Measurements from ENCODE around the gene SLC25A41.
"Not testable (repeated sequence)": the region's sequence is repeated elsewhere in the genome, so short reads cannot be mapped to it uniquely, and the experiment has no call there.

Gene SLC25A41

DNA sequence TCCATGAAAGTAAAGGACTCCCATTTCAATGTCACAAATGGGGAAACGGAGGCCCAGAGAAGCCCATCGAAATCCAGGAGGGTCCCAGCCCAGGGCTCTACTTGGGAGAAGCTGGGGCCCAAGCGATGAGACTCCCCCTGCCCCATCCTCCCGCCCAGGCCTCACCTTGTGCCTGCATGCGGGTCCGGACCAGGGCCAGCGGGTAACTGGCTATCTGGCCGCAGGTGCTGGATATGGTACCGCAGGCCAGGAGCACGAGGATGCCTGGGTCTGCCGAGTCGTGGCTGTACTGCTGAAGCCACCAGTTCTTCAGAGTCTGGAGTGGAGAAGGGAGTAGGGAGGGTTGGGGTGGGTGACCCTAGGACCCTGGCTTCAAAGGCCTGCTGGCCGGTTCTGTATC, 10.4 kb upstream of the SLC25A41 start:
- no peak overlapping the region for H3K4me3 ChIP-seq (ENCODE audit: low read length)
- no peak for DNase-seq (ENCODE audit: low read depth)
- TF ChIP-seq, protein P1, sequence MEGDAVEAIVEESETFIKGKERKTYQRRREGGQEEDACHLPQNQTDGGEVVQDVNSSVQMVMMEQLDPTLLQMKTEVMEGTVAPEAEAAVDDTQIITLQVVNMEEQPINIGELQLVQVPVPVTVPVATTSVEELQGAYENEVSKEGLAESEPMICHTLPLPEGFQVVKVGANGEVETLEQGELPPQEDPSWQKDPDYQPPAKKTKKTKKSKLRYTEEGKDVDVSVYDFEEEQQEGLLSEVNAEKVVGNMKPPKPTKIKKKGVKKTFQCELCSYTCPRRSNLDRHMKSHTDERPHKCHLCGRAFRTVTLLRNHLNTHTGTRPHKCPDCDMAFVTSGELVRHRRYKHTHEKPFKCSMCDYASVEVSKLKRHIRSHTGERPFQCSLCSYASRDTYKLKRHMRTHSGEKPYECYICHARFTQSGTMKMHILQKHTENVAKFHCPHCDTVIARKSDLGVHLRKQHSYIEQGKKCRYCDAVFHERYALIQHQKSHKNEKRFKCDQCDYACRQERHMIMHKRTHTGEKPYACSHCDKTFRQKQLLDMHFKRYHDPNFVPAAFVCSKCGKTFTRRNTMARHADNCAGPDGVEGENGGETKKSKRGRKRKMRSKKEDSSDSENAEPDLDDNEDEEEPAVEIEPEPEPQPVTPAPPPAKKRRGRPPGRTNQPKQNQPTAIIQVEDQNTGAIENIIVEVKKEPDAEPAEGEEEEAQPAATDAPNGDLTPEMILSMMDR (conservative IDR thresholded peaks at IDR 0.05; ENCODE audit: low read depth, low read length) = no peak

DNA sequence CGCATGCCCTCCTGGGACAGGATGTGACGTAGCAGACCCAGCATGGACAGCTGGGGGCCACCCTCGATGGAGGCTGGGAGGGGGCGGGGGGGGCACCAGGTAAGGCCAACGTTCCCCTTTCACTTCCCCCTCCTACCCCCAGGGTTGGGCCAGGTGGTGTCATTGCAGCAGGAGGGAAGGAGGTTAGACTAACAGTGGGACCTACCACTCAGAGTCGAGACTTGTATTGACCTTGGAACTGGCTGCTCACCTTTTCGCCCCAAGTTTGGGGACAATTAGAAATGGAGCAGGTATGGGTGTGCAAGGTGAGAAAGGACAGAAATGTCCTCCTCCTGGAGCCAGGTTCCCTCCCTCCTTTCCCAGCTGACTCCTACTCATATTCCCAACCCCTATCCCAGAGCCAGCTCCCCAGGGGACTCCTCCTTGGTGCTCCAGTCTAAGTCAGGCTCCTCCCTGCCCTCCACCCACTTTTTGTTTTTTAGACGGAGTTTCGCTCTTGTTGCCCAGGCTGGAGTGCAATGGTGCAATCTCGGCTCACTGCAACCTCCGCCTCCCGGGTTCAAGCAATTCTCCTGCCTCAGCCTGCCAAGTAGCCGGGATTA, 8.6 kb upstream of the SLC25A41 start:
- TF ChIP-seq, protein P1 (conservative IDR thresholded peaks at IDR 0.05; ENCODE audit: low read depth, low read length) = no peak
- no peak overlapping the region for H3K4me3 ChIP-seq (ENCODE audit: low read length)
- no peak for DNase-seq (ENCODE audit: low read depth)

DNA sequence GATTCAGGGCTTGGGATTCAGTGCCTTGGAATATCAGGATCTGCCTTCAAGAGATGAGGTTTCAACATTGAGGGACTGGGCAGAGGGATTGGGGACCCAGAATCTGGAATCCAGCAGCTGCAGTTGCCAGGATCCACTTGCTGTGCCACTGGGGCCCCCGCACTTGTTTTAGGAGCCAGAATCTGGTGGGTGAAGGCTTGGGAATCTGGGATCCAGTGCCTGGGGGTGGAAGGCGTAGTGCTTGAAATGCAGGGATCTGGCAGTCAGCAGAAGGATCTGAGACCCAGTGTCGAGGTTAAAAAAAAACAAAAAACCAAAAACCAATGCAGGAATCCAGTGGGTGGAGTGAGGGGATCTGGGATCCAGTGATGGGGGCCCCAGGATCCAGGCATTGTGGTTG, 7.3 kb upstream of the SLC25A41 start:
- DNase-seq (ENCODE audit: low read depth) = no peak
- TF ChIP-seq, protein P1 (conservative IDR thresholded peaks at IDR 0.05; ENCODE audit: low read depth, low read length) = no peak
- no peak overlapping the region for H3K4me3 ChIP-seq (ENCODE audit: low read length)

DNA sequence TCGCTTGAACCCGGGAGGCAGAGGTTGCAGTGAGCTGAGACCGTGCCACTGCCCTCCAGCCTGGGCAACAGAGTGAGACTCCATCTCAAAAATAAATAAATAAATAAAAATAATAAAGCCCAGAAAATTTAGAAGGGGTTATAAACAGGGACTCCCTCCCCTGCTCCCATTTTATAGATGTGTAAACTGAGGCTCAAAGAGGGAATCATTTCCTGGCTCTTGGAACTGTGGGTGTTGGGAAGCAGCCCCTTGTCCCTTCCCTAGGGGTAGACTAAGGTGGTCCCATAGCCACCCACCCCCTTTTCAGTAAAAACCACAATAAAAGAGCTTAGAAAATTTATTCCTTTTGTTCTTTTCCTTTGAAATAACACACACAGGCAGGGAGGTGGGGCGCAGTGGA, 6.2 kb upstream of the SLC25A41 start:
- TF ChIP-seq, protein P1 (conservative IDR thresholded peaks at IDR 0.05; ENCODE audit: low read depth, low read length) = no peak
- no peak for DNase-seq (ENCODE audit: low read depth)
- H3K4me3 ChIP-seq (ENCODE audit: low read length) = no peak overlapping the region

DNA sequence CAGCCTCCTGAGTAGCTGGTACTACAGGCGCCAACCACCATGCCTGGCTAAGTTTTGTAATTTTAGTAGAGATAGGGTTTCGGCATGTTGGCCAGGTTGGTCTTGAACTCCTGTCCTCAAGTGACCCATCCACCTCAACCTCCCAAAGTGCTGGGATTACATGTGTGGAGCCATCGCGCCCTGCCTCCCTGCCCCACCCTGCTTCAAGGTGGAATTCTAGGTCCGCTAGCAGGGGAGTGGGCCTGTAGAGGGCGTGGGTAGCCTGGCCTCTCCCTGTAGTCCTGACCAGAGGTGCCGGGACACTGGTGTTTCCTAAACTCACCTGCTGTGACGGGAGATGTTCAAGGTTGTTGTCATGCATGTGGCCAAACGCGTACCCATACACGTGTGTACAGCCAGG, 398 bp downstream of the SLC25A41 start:
- no peak for DNase-seq (ENCODE audit: low read depth)
- TF ChIP-seq, protein P1 (conservative IDR thresholded peaks at IDR 0.05; ENCODE audit: low read depth, low read length) = no peak
- H3K4me3 ChIP-seq (ENCODE audit: low read length) = no peak overlapping the region

GRCh38 chr19:6431891-6432290, 1.7 kb downstream of the SLC25A41 start:
- no peak for DNase-seq (ENCODE audit: low read depth)
- H3K4me3 ChIP-seq (ENCODE audit: low read length) = no peak overlapping the region
- TF ChIP-seq, protein P1 (conservative IDR thresholded peaks at IDR 0.05; ENCODE audit: low read depth, low read length) = no peak

DNA sequence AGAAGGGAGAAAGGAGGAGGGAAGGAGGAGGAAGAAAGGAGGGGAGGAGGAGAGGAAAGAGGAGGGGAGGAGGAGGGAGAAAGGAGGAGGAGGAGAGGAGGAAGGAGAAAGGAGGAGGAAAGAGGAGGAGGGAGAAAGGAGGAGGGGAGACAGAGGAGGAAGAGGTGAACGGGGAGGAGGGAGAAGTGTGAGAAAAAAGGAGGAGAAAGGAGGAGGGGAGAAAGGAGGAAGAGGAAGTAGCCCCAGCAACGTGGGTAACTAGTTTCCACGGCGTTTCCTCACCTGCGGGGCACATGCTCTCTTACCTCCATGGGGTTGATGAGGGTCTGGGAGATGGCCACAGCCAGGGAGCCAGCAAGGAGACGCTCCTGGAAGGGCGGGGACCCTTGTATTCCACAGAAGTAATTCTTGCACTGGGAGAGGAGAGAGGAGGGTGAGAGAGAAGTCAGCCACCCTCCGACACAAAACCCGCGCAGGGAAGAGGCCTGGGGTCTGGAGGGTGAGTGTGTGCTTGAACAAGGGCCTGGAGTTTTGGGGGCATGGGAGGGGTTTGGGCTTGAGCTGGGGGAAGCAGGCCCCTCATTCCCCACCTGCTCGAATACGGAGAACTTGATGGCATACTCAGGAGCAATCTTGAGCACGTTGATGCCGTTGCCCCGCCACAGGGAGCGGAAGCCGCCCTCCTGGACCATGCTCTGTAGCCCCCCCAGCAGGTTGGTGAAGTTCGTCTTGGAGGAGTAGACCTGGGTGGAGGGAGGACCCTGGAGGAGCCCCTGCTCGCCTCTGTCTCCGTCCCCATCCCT, 3.9 kb downstream of the SLC25A41 start:
- TF ChIP-seq, protein P1 (conservative IDR thresholded peaks at IDR 0.05; ENCODE audit: low read depth, low read length) = no peak
- DNase-seq (ENCODE audit: low read depth) = no peak
- no peak overlapping the region for H3K4me3 ChIP-seq (ENCODE audit: low read length)

GRCh38 chr19:6428692-6429418, 4.7 kb downstream of the SLC25A41 start:
- not testable (repeated sequence) for DNase-seq (ENCODE audit: low read depth); H3K4me3 ChIP-seq (ENCODE audit: low read length)

Measured in retinal pigment epithelial cell (primary cell).